GM12892 (cell line): ENCODE measurements around the gene CFDP1.

Source experiments
- POLR2A ChIP-seq: IDR thresholded peaks from 2 replicates; pipeline ENCODE4 v1.6.1; 2011; ENCODE audit warnings: low read depth, low read length, control low read depth
- POLR2AphosphoS5 ChIP-seq: IDR thresholded peaks from 2 replicates; pipeline ENCODE4 v1.6.1; 2011; ENCODE audit warnings: low read depth, low read length, control low read depth
- TAF1 ChIP-seq: IDR thresholded peaks from 2 replicates; pipeline ENCODE4 v1.6.1; 2011; ENCODE audit warnings: low read depth, mild to moderate bottlenecking, control low read depth, low read length, borderline replicate concordance

GRCh38 chr16:75293173-75293572 lies 140.1 kb downstream of the CFDP1 start:
- no peak for TF ChIP-seq POLR2A
- TF ChIP-seq POLR2AphosphoS5 = no peak
- no peak for TF ChIP-seq TAF1
